ENCODE measurements around the gene AGBL5. TPM values are rescaled to one million over a fixed set of nuclear protein-coding genes. Genes with fewer than 3 reads are reported as not detected.

The AGBL5 gene
- total RNA-seq, 1 experiment from 2014 or later: 40.0 TPM

GRCh38 chr2:27084297-27085061 is 33.0 kb downstream of the AGBL5 start:
- TF ChIP-seq RAD21 (IDR thresholded peaks at IDR 0.05; ENCODE audit: low read depth): no peak
- no peak for TF ChIP-seq JUND (IDR thresholded peaks at IDR 0.05)
- no peak for TF ChIP-seq POLR2A (IDR thresholded peaks at IDR 0.05; ENCODE audit: borderline replicate concordance, extremely low read depth, insufficient read depth, insufficient read length)
- TF ChIP-seq CBX3 (IDR thresholded peaks at IDR 0.05; ENCODE audit: low read depth): no peak
- no peak for TF ChIP-seq ZFX (IDR thresholded peaks at IDR 0.05)
- no peak for TF ChIP-seq ATF3 (IDR thresholded peaks at IDR 0.05)
- no peak for TF ChIP-seq ZBTB33 (IDR thresholded peaks at IDR 0.05; ENCODE audit: extremely low read depth, insufficient replicate concordance, low read length)
- no peak for TF ChIP-seq EGR1 (IDR thresholded peaks at IDR 0.05; ENCODE audit: low read depth)
- no peak for TF ChIP-seq SIN3A (IDR thresholded peaks at IDR 0.05; ENCODE audit: low read depth)
- TF ChIP-seq SP1 (IDR thresholded peaks at IDR 0.05; ENCODE audit: low read depth): no peak
- no peak for TF ChIP-seq YY1 (IDR thresholded peaks at IDR 0.05; ENCODE audit: extremely low read depth, insufficient replicate concordance, low read depth, low read length)
- no peak for TF ChIP-seq ELF1 (IDR thresholded peaks at IDR 0.05; ENCODE audit: borderline replicate concordance, low read depth)
- no peak for TF ChIP-seq EZH2 (IDR thresholded peaks at IDR 0.05)
- TF ChIP-seq FOSL1 (IDR thresholded peaks at IDR 0.05; ENCODE audit: low read depth): no peak
- Histone ChIP-seq H3K4me3 (replicated peaks in 1 of 2; ENCODE audit: low read depth in 1 of 2, low read length in 2 of 2) (no peak overlapping the region), H3K9ac (ENCODE audit: low read length) (no peak overlapping the region), H3K4me2 (ENCODE audit: low read length) (no peak overlapping the region), H3K4me1 (ENCODE audit: control insufficient read depth in 1 of 2, insufficient read depth in 2 of 2, low read length in 2 of 2) (peaks cover 13 to 42% of the 10 kb centered on the region in 2 experiments), H3K27ac (ENCODE audit: low read depth, low read length) (no peak overlapping the region), H2AFZ (ENCODE audit: low read depth, low read length, poor library complexity, severe bottlenecking) (no peak overlapping the region), H3K27me3 (ENCODE audit: insufficient read depth, low read length) (no peaks in the 10 kb centered on the region), H3K9me2 (ENCODE audit: insufficient read depth) (no peaks in the 10 kb centered on the region), H4K20me1 (ENCODE audit: insufficient read depth) (no peaks in the 10 kb centered on the region), H3K9me3 (ENCODE audit: control insufficient read depth in 1 of 2, insufficient read depth in 1 of 2, low read depth in 1 of 2, low read length in 2 of 2) (no peaks in the 10 kb centered on the region), H3K79me2 (ENCODE audit: insufficient read depth, low read length) (no peaks in the 10 kb centered on the region), H3K36me3 (ENCODE audit: control insufficient read depth in 1 of 2, insufficient read depth in 2 of 2, low read length in 2 of 2) (no peaks in the 10 kb centered on the region)
- ATAC-seq: no peak
- ChIA-PET RAD21 (ENCODE audit: low non-redundant PET in 1 of 2, low total read pairs in 2 of 2, uncharacterized antibody in 2 of 2, unreplicated experiment in 2 of 2) (no interaction called here), CTCF (interaction anchor here (1.3 to 3.1 kb wide), 2 partner anchors 123 to 238 kb away, joined by 5 to 15 read pairs; no protein-coding TSS in a partner anchor), POLR2A (no interaction called here)
- BruUV-seq (replicated peaks): no TSS peak
- no peak for DNase-seq (ENCODE audit: low read depth, low spot score)
- intact Hi-C loops (cut with micrococcal nuclease): loop anchor here (1.0 kb wide), 1 partner anchor 123 kb away; no protein-coding TSS in a partner anchor

Data from HCT116 (cell line).